ENCODE data around the gene ZNF836. TPM values are rescaled to one million over a fixed set of nuclear protein-coding genes. Genes with fewer than 3 reads are reported as not detected.

The ZNF836 gene
- total RNA-seq, 1 experiment from 2014 or later = 28.8 TPM

- ATAC-seq (no peak), DNase-seq (ENCODE audit: low spot score) (no peak)
- no peaks in the 10 kb centered on the region for H3K4me1 Mint-ChIP-seq
- TF ChIP-seq PRDM15 (CRISPR knock-in tag; IDR thresholded peaks at IDR 0.05) (no peak), ZNF263 (CRISPR knock-in tag; IDR thresholded peaks at IDR 0.05; ENCODE audit: low read depth) (no peak), GTF2I (CRISPR knock-in tag; conservative IDR thresholded peaks at IDR 0.05) (no peak), JAZF1 (CRISPR knock-in tag; IDR thresholded peaks at IDR 0.05) (no peak), NFYB (CRISPR knock-in tag; conservative IDR thresholded peaks at IDR 0.05; ENCODE audit: low read depth) (no peak), ZNF425 (CRISPR knock-in tag; conservative IDR thresholded peaks at IDR 0.05) (no peak), FOXJ3 (CRISPR knock-in tag; IDR thresholded peaks at IDR 0.05; ENCODE audit: borderline replicate concordance) (no peak), TP53 (CRISPR knock-in tag; IDR thresholded peaks at IDR 0.05) (no peak), SMAD4 (CRISPR knock-in tag; IDR thresholded peaks at IDR 0.05) (no peak), ERG (CRISPR knock-in tag; IDR thresholded peaks at IDR 0.05) (no peak), CDX4 (CRISPR knock-in tag; IDR thresholded peaks at IDR 0.05; ENCODE audit: borderline replicate concordance) (no peak), ZNF532 (CRISPR knock-in tag; IDR thresholded peaks at IDR 0.05; ENCODE audit: borderline replicate concordance) (no peak), ZNF219 (CRISPR knock-in tag; IDR thresholded peaks at IDR 0.05; ENCODE audit: borderline replicate concordance) (no peak), TEAD1 (CRISPR knock-in tag; IDR thresholded peaks at IDR 0.05) (no peak), TCF7 (CRISPR knock-in tag; IDR thresholded peaks at IDR 0.05; ENCODE audit: low read depth) (no peak), GABPB1 (CRISPR knock-in tag; IDR thresholded peaks at IDR 0.05) (no peak), NR2C2 (CRISPR knock-in tag; IDR thresholded peaks at IDR 0.05) (no peak)
- peaks cover 93% of the 10 kb centered on the region for H3K36me3 Mint-ChIP-seq
- H3K27ac Mint-ChIP-seq = no peak overlapping the region
- H3K4me3 Mint-ChIP-seq = no peak overlapping the region
- ChIA-PET CTCF (no interaction called here), POLR2A (no interaction called here)
- H3K27me3 Mint-ChIP-seq (ENCODE audit: low read depth) = peaks cover 49% of the 10 kb centered on the region
- peaks cover 95% of the 10 kb centered on the region for H3K9me3 Mint-ChIP-seq
Observed at GRCh38 chr19:52114691-52115090, 56.7 kb downstream of the ZNF836 start.

Data from WTC11 (cell line).